ENCODE data around the gene SMIM24.

DNA sequence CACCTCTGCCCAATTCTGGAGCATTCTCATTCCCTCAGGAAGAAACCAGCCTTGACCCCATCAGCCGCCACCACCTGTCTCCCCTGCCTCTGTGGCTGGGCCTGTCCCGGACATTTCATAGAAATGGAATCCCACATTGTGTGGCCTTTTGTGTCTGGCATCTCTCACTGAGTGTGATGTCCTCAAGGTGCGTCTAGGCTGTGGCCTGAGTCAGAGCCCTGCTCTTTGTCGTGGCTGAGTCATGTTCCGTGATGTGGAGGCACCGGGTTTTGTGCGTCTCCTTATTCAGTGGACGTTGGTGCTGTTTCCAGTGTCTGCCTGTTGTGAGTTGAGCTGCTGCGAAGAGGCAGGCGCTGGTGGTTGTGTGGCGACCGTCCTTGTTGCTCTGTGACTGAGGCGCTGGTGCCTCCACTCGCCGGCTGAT lies 29.3 kb upstream of the SMIM24 start:
- TF ChIP-seq CTCF (IDR thresholded peaks at IDR 0.05) (no peak), EZH2 (IDR thresholded peaks at IDR 0.05) (no peak), EZH2phosphoT487 (IDR thresholded peaks at IDR 0.05) (no peak)

All from neural progenitor cell (in vitro differentiated cells).